ENCODE results near the gene CFAP68. TPM values are rescaled to one million over a fixed set of nuclear protein-coding genes. Genes with fewer than 3 reads are reported as not detected.

The CFAP68 gene
- 8.8 and 11.9 TPM in 2 replicates for total RNA-seq (2014; rRNA removed; shearing (Covaris generic))

DNA sequence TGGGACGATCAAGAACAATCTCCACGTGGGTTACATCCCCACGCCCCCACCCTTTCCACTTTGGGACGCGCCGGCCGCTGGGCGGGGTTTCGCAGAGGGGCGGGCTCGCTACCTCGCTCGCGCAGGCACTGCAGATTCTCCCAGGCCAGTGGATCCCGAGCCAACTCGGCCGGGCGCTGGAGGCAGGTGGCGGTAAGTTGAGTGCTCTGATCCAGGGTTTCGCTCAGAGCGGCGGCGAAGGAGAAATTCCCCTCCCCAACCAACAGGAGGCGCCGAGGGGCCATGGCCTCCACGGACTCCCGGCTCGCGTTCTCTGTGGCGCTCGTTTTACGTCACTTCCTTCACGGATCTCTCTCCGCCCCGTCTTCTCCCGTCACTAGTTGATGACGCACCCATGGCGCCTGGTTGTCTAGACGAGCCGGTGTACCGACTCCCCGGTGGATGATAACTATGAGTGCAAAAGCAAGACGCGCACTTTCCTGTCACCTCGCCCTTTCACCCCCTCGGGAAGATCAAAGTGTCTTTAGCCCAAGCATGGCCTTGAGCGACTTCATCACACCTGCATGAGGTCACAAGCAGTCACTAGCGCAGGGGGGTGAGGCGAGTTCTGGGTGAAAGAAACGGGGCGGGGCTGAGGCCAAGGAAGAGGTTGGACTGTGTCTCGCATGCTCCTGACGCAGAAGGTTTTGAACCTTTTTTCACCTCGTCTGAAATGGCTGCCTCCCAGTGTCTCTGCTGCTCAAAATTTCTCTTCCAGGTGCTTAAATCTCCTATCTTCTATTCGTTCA lies at the start of gene CFAP68, which contains the start of gene FDXACB1:
CFAP68 (plus strand) TSS at position 693 of the 788 bp plus-strand sequence; CDS start at position 713, 20 bp downstream.
FDXACB1 (minus strand) TSS at position 317 of the 788 bp plus-strand sequence; CDS start at position 284, 33 bp downstream.
- DNase-seq (ENCODE audit: low spot score), result peak; percentile 100

- no peak for DNase-seq (ENCODE audit: low spot score)
These were observed 45.8 kb upstream of the CFAP68 start for GRCh38 chr11:111833524-111833923.

DNA sequence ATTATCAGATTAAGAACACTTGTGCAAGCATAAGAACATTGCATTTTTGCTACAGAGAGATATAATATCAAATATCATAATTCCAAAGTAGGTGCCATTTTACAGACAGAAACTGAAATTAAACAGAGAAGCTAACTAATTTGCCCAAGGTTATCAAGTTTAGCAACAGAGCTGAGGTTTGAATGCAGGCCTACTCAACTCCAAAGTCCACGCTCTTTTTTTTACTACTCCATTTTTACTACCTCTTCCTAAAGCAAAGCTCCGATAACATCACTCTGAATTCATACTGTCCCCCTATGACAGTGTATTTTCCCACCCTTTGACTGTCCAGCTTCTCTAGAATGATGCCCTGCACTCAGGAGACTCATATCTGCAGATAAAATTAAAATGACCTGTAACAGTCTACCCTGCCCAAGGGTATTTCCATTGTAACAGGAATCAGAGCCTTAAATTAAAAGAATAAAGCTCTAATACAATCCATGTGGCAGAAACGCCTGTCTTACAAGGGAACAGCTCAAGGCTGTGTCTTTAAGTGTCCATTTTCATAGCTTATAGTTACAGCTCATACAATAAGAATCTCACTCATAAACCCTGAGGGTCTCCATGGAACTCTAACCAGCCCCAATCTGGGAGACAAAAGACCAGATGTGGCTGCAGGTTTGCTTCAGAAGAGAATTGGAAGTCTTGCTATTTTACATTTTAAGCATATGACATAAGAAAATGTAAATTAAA lies 44.7 kb upstream of the CFAP68 start:
- no peak for DNase-seq (ENCODE audit: low spot score)

- no peak for DNase-seq (ENCODE audit: low spot score)
These were observed 43.7 kb upstream of the CFAP68 start for GRCh38 chr11:111835665-111836064.

DNA sequence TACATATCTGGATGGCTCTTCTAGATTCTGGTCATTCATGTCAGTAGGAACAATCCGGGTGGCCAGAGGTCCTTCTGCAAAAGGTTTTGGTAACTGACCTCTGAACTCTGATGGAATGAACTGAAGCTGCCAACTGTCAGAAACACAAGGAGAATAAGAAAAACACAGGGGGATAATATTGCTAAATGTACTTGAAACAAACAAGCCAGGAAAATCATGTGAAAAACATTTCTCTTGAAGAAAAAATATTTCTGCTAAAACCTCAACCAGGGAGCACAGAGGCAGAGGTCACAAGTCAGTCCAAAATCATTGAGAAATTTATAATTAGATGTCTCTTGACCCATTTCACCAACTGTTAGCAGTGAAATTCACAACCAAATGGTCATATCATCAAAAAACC lies 43.2 kb upstream of the CFAP68 start:
- no peak for DNase-seq (ENCODE audit: low spot score)

GRCh38 chr11:111836721-111837120 lies 42.6 kb upstream of the CFAP68 start:
- peak; percentile 57 for DNase-seq (ENCODE audit: low spot score)

GRCh38 chr11:111837366-111837891 lies 41.9 kb upstream of the CFAP68 start:
- no peak for DNase-seq (ENCODE audit: low spot score)

DNA sequence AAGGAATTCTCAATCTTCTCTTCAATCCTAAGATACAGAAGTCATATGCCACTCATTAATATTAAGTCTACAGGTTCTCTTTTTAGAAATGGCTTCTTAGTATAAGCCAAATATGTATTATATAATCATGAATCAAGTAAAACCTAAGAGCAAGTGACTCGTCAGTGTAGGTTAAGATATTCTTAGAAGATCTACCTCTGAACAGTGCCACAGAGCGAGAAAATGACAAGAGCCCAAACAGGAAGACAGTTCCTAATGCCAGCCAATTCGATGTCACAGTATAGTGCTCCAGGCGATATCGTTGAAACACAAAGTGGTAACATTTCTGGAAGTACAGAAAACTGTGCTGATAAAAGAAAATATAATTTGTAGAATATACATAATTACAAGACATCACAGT lies 41.3 kb upstream of the CFAP68 start:
- DNase-seq (ENCODE audit: low spot score), result no peak

DNA sequence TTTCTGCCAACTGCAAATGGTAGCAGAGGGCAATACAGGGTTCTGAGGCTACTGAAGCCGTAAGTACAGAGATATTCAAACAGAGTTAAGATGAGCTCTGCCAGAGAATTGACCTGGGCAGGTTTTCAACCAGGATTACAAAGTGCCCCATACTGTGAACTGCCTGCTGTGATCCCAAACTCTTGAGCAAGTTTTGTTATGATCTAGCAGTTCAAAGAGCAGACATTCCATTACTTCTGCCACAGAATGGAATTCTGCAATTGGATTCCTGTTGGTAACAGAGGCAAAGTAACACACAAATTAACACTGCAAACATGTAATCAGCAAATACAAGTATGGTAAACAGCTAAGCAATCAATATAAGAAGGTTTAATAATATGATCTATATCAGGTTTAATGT lies 39.2 kb upstream of the CFAP68 start:
- no peak for DNase-seq (ENCODE audit: low spot score)

DNA sequence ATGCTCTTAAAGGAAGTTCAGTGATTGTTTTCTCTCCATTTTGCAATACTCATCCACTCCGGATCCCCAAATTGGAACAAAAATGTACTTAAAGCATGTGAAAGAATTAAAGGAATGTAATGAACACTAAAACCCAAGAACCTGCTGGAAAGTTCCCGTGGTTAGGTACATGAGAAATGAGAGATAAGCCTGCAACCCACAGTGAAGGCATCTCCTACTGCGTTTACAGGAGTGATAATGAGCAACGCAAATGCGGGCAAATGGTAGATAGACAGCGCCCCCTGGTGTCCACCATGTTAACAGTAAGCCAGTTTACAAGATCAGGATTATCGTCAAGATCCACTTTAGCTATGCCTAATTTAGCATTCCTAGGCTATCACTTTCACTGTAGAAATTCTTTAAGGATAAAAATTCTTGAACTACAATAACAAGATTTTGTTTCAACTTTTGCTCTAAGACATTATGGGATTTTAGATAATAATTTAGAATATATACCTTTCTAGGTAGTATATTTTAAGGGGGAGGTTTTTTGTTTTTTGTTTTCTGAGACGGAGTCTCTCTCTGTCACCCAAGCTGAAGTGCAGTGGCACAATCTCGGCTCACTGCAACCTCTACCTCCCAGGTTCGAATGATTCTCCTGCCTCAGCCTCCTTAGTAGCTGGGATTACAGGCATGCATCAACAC lies 37.8 kb upstream of the CFAP68 start:
- DNase-seq (ENCODE audit: low spot score), result peak; percentile 94

DNA sequence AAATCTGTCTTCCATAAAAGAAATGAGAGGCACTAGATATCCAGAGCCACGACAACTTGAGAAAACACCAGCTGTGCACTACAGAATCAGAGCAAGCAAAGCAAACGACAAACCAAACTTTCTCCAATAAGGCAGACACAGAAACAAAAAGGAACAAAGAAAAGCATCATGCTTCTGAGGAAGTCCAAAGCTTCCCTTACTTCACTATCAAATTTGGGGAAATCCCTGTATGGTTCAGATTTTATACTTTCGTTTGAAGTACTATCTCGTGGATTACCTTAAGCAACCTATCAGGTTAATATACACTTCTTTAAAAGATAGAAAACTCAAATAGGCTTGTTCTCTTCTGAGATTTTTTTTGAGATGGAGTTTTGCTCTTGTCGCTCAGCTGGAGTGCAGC lies 35.7 kb upstream of the CFAP68 start:
- DNase-seq (ENCODE audit: low spot score), result no peak

- no peak for DNase-seq (ENCODE audit: low spot score)
These were observed 33.9 kb upstream of the CFAP68 start for GRCh38 chr11:111845276-111846028.

- no peak for DNase-seq (ENCODE audit: low spot score)
These were observed 33.3 kb upstream of the CFAP68 start for GRCh38 chr11:111846063-111846462.

GRCh38 chr11:111846636-111847035 lies 32.7 kb upstream of the CFAP68 start:
- no peak for DNase-seq (ENCODE audit: low spot score)

DNA sequence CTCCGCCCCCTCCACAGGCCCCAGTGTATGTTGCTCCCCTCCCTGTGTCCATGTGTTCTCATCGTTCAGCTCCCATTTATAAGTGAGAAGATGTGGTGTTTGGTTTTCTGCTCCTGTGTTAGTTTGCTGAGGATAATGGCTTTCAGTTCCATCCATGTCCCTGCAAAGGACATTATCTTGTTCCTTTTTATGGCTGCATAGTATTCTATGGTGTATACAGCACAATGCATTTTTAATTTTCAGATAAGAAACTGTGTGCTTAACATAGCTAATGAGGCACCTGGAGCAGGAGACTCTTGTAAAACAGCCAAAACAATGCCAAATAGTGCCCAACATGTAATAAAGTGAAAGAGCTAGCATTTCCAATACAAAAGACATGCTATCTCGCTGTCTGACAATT lies 29.7 kb upstream of the CFAP68 start:
- DNase-seq (ENCODE audit: low spot score), result no peak

DNA sequence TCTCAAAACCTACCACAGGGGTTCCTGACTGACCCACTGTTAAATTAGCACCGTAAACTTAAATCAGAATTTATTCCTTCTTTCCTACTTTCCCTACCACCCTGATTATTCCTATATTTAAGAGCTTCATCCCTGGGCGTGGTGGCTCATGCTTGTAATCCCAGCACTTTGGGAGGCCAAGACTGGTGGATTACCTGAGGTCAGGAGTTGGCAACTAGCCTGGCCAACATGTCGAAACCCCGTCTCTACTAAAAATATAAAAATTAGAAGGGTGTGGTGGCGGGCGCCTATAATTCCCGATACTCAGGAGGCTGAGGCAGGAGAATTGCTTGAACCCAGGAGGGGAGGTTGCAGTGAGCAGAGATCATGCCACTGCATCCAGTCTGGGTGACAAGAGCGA lies 28.3 kb upstream of the CFAP68 start:
- no peak for DNase-seq (ENCODE audit: low spot score)

GRCh38 chr11:111851636-111852035 lies 27.7 kb upstream of the CFAP68 start:
- peak; percentile 51 for DNase-seq (ENCODE audit: low spot score)

DNA sequence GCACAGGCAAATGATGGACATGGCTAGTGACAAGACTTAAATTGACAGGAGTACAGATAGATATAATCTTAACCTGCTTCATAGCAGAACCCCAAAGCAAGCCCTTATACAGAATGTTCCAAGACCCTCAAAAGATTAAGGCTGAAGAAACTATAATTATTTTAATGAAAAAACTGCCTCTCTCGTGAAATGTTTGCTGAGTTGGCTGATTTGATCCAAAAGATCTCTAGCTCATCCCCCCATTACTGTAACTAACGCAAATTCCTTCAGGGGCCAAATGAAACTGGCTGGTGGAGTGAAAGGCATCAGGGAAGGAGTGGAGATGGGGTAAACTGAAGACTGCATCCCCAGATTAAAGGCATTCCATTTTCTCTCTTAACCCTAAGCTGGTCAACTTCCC lies 27.2 kb upstream of the CFAP68 start:
- no peak for DNase-seq (ENCODE audit: low spot score)

DNA sequence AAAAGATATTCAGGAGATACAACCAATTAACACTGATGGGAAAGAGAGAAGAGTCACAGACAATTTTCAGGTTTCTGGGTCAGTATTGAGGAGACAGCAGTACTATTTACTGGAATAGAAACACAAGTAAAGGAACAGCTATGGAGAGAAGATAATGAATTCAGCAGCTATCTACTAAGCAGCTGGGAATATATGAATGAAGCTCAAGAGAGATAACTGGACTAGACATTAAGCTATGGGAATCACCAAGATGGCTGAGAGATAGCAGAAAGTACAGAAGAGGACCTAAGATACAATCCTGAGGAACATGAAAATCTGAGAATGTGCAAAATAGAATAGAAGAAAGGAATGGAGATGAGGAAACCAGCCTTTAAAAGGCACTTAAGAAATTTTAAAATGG lies 23.8 kb upstream of the CFAP68 start:
- no peak for DNase-seq (ENCODE audit: low spot score)

DNA sequence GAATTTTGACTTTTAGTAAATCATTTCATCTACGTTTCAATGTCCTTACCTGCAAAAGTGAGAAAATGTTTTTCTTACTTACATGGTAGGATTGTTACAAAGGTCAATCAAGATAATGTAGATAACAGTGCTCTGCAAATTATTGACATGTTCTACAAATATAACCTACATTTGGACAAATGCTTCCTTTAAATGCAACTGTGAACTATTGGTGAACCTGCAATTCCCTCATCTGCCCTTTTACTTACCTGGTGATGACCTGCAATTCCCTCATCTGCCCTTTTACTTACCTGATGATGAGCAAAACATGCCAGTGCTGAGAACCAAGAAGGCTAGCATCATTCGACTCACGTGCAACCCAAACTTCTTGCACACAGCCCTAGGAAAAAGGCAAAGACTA lies 19.1 kb upstream of the CFAP68 start:
- DNase-seq (ENCODE audit: low spot score), result no peak

- DNase-seq (ENCODE audit: low spot score), result no peak
These were observed 9.2 kb upstream of the CFAP68 start for GRCh38 chr11:111870113-111870512.
